GM19240 (cell line): ENCODE measurements around the gene STXBP6.
"Not testable (repeated sequence)": the region's sequence is repeated elsewhere in the genome, so short reads cannot be mapped to it uniquely, and the experiment has no call there.

Source experiments
- DNase-seq: peaks from one replicate; pipeline ENCODE4 v3.0.0; 2011; ENCODE audit warnings: low spot score; ENCODE audit not compliant: insufficient read length

The STXBP6 gene

GRCh38 chr14:24986206-24986893, 63.6 kb downstream of the STXBP6 start:
- no peak for DNase-seq

- DNase-seq = no peak
These were observed 64.9 kb downstream of the STXBP6 start for GRCh38 chr14:24984846-24985589.

GRCh38 chr14:24982472-24983155, 67.3 kb downstream of the STXBP6 start:
- DNase-seq = no peak

- DNase-seq = no peak
These were observed 70.2 kb downstream of the STXBP6 start for GRCh38 chr14:24979725-24980239.

GRCh38 chr14:24978862-24979724, 70.9 kb downstream of the STXBP6 start:
- no peak for DNase-seq

GRCh38 chr14:24976602-24977001, 73.3 kb downstream of the STXBP6 start:
- no peak for DNase-seq

- DNase-seq = no peak
These were observed 74.6 kb downstream of the STXBP6 start for GRCh38 chr14:24975393-24975792.

GRCh38 chr14:24974591-24975374, 75.2 kb downstream of the STXBP6 start:
- DNase-seq = no peak

GRCh38 chr14:24972844-24973243, 77.1 kb downstream of the STXBP6 start:
- no peak for DNase-seq

- DNase-seq = no peak
These were observed 78.7 kb downstream of the STXBP6 start for GRCh38 chr14:24971255-24971654.

- no peak for DNase-seq
These were observed 83.4 kb downstream of the STXBP6 start for GRCh38 chr14:24966579-24966964.

- DNase-seq = no peak
These were observed 83.9 kb downstream of the STXBP6 start for GRCh38 chr14:24965934-24966578.

- DNase-seq = no peak
These were observed 84.4 kb downstream of the STXBP6 start for GRCh38 chr14:24965578-24965933.

- DNase-seq = no peak
These were observed 85.4 kb downstream of the STXBP6 start for GRCh38 chr14:24964591-24964990.

GRCh38 chr14:24964048-24964447, 85.9 kb downstream of the STXBP6 start:
- no peak for DNase-seq

GRCh38 chr14:24962118-24962517, 87.8 kb downstream of the STXBP6 start:
- not testable (repeated sequence) for DNase-seq

- no peak for DNase-seq
These were observed 89.1 kb downstream of the STXBP6 start for GRCh38 chr14:24960816-24961215.

GRCh38 chr14:24959791-24960331, 90.1 kb downstream of the STXBP6 start:
- DNase-seq = no peak

- DNase-seq = no peak
These were observed 91.7 kb downstream of the STXBP6 start for GRCh38 chr14:24958271-24958670.

GRCh38 chr14:24957814-24958213, 92.1 kb downstream of the STXBP6 start:
- DNase-seq = no peak
